GM18873 (cell line): ENCODE data around the gene SLC18A2.

ENCODE experiments used
- ATAC-seq: cut with Tn5 transposase; IDR thresholded peaks from one replicate; pipeline ENCODE4 v1.9.1; 2021; ENCODE audit warnings: mild to moderate bottlenecking, moderate library complexity, moderate number of reproducible peaks; ENCODE audit not compliant: unreplicated experiment, low FRiP score

The SLC18A2 gene

DNA sequence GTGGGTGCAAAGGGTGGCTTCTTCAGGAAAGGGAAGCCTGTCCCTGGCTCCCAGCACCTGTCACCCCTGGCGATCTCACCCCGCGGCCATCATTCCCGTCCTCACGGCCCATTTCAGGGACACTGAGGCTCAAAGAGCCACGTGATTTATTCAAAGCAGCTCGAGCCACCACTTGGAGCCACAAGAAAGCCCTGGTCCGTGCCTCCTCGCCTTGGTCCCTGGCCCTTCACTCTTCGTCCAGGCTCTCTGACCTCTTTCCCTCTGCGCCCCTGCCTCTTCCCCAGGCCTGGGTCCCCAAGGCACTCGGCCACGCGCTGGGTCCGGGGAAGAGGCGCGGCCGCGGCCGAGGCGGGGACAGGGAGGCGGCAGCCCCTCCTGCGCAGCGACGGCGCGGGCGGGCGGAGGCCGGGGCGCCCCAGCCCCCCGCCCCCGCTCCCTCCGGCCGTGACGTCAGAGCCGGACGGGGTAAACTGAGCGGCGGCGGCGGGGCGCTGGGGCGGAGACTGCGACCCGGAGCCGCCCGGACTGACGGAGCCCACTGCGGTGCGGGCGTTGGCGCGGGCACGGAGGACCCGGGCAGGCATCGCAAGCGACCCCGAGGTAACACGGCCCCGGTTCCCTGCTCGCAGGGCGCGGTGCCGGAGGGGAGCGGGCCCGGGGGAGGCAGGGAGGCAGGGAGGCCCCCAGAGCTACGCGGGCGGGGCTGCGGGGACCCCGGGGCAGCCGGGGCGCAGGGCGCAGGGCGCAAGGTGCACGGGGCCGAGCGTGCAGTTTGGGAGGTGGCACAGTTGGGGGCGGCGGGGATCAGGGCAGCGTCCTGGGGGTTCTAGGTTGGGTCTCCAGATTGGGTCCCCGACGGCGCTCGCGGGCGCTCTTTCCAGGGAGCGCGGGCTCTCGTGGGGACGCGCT is at the start of gene SLC18A2:
SLC18A2 (plus strand) TSS at position 494 of the 909 bp plus-strand sequence. CDS start 580 bp downstream, outside the sequence.
- ATAC-seq: no peak

DNA sequence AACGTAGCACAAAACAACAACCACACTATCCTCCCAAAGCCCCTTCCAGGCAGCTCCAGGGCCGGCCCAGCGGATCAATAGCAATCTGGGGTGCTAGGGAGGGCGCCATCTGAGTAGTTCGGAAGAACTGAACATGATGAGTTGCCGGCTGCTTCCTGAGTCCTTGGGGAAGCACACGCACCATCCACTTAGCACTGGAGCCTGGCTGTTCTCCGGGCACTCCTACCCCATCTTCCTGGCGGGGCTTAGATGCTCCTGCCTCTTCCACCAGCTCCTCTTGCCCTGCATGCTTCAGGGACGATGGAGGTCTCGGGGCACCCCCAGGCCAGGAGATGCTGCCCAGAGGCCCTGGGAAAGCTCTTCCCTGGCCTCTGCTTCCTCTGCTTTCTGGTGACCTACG is 43.7 kb upstream of the SLC18A2 start, which contains the start of gene KCNK18:
KCNK18 (plus strand) TSS at position 301 of the 400 bp plus-strand sequence; CDS start at position 301, 0 bp downstream.
- ATAC-seq: no peak

DNA sequence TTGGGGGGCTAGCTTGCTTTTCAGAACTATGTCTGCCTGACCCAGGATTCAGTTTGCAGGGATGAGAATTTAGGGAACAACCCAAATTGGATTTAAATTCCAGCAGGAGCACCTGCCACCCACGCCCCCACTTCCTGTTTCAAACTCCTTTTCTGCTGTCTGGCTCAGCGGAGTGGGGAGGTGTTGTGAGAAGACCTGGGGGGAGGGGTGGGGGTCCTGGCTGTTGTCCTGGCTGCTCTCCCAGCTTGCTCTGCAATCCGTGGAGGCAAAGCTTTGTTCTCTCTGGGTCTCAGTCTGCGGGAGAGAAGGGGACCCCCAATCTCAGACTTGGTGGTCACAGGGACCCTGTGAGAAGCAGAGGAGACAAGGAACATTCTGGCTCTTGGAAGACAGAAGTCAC is 42.8 kb upstream of the SLC18A2 start:
- no peak for ATAC-seq

- no peak for ATAC-seq
These were observed 39.1 kb upstream of the SLC18A2 start for GRCh38 chr10:117201826-117202225.

- no peak for ATAC-seq
These were observed 36.6 kb upstream of the SLC18A2 start for GRCh38 chr10:117204316-117204715.

GRCh38 chr10:117212176-117212575 is 28.7 kb upstream of the SLC18A2 start:
- ATAC-seq: no peak

GRCh38 chr10:117214401-117214800 is 26.5 kb upstream of the SLC18A2 start:
- no peak for ATAC-seq

GRCh38 chr10:117215079-117215478 is 25.8 kb upstream of the SLC18A2 start:
- no peak for ATAC-seq

DNA sequence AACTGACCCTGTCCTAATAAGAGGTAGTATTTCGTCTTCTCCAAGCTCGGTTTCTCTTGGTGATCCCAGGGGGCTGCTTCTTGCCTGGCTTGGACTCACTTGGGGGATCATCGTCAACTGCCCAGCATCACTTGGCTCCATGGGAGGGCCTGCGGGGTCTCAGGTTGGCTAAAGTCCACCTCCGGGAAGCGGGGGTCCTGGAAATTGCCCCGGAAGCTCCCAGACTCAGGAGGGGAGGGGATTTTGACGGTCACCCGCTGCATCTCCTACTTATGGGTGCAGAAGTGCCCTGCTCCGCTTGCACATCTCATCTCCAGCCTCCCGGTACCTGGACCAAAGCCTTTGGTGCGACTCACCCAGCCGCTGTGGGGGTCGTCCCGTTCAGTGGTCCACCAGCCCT is 24.9 kb upstream of the SLC18A2 start:
- no peak for ATAC-seq

DNA sequence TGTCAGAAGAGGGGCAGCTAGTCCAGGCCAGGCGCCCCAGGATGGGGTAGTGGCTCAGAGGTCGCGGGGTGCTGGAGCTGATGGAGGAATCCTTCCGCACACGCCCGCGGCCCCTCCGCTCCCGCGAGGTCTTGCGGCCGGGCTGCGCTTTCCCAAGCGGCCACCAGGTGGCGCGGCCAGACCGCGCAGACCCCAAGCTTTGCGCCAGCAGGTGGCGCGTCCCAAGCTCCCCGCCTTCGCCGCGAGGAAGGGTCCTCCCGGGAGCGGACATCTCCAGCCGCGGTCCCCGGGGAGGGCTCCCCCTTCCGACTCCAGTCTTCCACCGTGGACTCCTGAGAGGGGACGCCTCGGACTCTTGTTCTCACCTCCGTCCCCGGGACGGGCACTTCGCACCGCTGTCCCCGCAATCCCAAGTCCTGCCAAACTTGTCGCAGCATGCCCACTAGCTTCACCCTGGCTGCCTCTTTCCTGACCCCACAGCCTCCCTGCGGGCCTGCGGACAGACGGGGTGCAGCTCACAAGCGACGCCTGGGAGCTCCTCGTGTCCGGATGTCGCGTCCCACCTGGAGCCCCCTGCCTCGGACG is 24.2 kb upstream of the SLC18A2 start:
- peak; percentile 68 for ATAC-seq

DNA sequence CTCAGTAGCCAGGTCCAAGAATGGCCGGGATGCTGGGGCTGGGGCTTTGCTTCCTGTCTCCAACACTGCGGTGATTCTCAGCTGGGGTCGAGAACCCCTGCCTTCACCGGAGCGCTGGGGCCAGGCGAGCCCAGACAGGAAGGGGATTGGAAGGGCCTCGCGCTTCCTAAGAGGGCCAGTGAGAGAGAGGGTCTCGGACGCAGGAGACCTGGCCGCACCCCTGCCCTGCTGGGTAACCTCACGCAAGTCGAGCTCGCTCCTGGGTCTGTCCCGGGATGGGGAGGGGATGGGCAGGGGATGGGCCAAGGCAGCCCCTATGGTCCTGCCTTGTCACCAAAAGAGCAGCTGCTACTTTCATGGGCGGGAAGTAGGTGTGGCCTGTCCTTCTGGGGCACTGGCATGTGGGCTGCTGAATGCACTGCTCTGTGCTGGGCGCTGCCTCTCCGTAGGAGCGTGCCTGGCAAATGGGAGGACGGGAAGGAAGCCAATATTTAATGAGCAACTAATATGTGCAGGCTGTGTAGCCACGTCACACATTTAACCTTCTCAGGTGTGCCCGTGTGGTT is 23.6 kb upstream of the SLC18A2 start:
- no peak for ATAC-seq

DNA sequence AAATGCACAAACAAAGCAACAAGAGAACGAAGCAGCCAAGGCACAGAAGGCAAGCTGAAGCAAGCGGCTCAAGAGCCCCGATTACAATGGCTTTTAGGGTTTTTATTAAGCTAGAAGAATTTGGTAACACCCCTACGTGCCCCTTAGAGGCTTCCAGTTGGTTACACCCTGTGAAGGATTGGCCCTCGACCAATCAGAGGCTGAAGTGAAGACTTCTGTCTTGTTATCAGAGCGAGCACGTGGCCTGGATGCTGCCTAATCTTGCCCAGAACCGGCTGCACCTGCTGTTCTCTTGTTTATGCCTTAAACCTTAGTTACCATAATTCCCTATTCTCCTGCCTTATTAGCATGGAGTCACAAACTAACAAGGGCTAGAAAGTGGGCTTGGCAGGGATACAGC is 22.3 kb upstream of the SLC18A2 start:
- no peak for ATAC-seq

- ATAC-seq: no peak
These were observed 19.7 kb upstream of the SLC18A2 start for GRCh38 chr10:117221156-117221711.

- no peak for ATAC-seq
These were observed 18.4 kb upstream of the SLC18A2 start for GRCh38 chr10:117222552-117222951.

- no peak for ATAC-seq
These were observed 17.8 kb upstream of the SLC18A2 start for GRCh38 chr10:117222976-117223692.

DNA sequence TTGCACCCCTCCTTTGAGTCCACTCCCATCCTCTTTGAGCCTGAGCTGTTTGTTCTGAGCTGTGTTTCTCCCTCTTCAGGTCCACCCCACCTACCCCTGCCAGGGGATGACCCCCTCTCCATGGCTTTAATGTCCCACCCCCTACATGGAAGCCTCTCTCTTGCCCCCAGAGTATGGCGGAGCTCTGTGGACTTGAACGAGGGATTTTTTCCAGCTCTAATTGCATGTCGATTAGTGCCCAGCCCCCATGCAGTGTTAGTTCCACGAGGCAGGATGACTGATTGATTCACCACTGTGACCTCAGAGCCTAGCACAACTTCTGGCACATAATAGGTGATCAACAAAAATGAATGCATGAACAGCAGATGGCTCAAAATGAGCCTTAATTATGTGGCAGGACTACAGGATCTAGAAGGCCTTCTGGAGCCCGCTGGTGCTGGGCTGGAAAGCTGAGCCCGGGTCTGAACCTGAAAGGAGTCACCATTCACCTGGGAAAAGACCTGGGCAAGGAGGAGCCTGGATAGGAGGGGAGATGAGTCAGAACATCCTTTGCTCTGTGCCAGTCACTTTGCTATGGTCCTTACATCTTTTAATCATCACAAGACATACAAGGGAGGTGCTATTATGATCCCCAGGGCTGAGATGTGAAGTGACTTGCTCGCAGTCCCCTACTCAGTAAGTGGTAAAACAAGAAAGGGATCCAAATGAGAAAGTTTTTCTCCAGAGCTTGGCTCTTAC is 17.1 kb upstream of the SLC18A2 start:
- ATAC-seq: no peak

GRCh38 chr10:117224881-117225280 is 16.0 kb upstream of the SLC18A2 start:
- ATAC-seq: no peak

GRCh38 chr10:117226813-117227451 is 14.0 kb upstream of the SLC18A2 start:
- ATAC-seq: no peak

DNA sequence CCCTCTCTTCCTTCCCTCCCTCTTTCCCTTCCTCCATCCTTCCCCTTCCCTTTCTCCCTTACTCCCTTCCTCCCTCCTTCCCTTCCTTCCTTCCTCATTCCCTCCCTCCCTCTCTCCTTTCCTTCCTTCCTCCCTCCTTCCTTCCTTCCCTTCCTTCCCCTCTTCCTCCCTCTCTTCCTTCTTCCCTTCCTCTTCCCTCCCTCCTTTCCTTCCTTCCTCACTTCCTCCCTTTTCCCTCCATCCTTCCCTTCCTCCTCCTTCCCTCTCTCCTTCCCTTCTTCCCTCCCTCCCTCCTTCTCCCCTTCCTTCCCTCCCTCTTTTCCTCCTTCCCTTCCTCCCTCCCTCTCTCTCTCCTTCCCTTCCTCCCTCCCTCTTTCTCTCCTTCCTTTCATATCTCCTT is 12.7 kb upstream of the SLC18A2 start:
- no peak for ATAC-seq
